ENCODE measurements around the gene THAP6.
A peak's percentile ranks its signal among the peaks of the same experiment; 100 is the strongest.
"Not testable (repeated sequence)": the region's sequence is repeated elsewhere in the genome, so short reads cannot be mapped to it uniquely, and the experiment has no call there.

Gene THAP6
- 6.4 to 21.1 (median 13.6) reads per million in 18 experiments for total RNA-seq

GRCh38 chr4:75514131-75514948, at the start of gene THAP6, which contains the start of gene RCHY1:
Gene THAP6, plus strand, starts transcription at chr4:75514473. Its CDS starts 980 bp downstream, at chr4:75515453.
Gene RCHY1, minus strand, starts transcription at chr4:75514403. Its CDS starts 117 bp downstream, at chr4:75514286.
- peak; percentile 97 to 98 for DNase-seq

- DNase-seq = no peak
Observed at GRCh38 chr4:75469896-75470295, 44.4 kb upstream of the THAP6 start.

- no peak for DNase-seq
Observed at GRCh38 chr4:75470738-75471137, 43.5 kb upstream of the THAP6 start.

GRCh38 chr4:75477201-75477600, 37.1 kb upstream of the THAP6 start:
- no peak for DNase-seq

GRCh38 chr4:75484190-75484589, 30.1 kb upstream of the THAP6 start:
- no peak for DNase-seq

- DNase-seq = no peak
Observed at GRCh38 chr4:75490155-75490554, 24.1 kb upstream of the THAP6 start.

- DNase-seq = peak; percentile 43 to 76
Observed at GRCh38 chr4:75494563-75494962, 19.7 kb upstream of the THAP6 start.

GRCh38 chr4:75495476-75495875, 18.8 kb upstream of the THAP6 start:
- DNase-seq = peak; percentile 41 to 56

- DNase-seq = no peak
Observed at GRCh38 chr4:75496406-75496805, 17.9 kb upstream of the THAP6 start.

- DNase-seq = no peak
Observed at GRCh38 chr4:75497133-75497532, 17.1 kb upstream of the THAP6 start.

GRCh38 chr4:75498041-75498440, 16.2 kb upstream of the THAP6 start:
- DNase-seq = no peak

GRCh38 chr4:75499900-75500299, 14.4 kb upstream of the THAP6 start:
- no peak for DNase-seq

- no peak for DNase-seq
Observed at GRCh38 chr4:75502671-75503070, 11.6 kb upstream of the THAP6 start.

- no peak for DNase-seq
Observed at GRCh38 chr4:75505630-75506029, 8.6 kb upstream of the THAP6 start.

- DNase-seq = not testable (repeated sequence)
Observed at GRCh38 chr4:75509592-75509991, 4.7 kb upstream of the THAP6 start.

GRCh38 chr4:75511841-75512240, 2.4 kb upstream of the THAP6 start:
- DNase-seq = peak; percentile 33 to 36

GRCh38 chr4:75512386-75513211, 1.7 kb upstream of the THAP6 start:
- peak; percentile 45 to 63 for DNase-seq

GRCh38 chr4:75513526-75514130, 645 bp upstream of the THAP6 start:
- DNase-seq = no peak

- no peak for DNase-seq
Observed at GRCh38 chr4:75514949-75515612, 808 bp downstream of the THAP6 start.

- no peak for DNase-seq
Observed at GRCh38 chr4:75516144-75516543, 1.9 kb downstream of the THAP6 start.

- not testable (repeated sequence) for DNase-seq
Observed at GRCh38 chr4:75519452-75519851, 5.2 kb downstream of the THAP6 start.

GRCh38 chr4:75525086-75525485, 10.8 kb downstream of the THAP6 start:
- no peak for DNase-seq

GRCh38 chr4:75525910-75526309, 11.6 kb downstream of the THAP6 start:
- no peak for DNase-seq
